Stimulated activated CD4-positive, alpha-beta T cell treated with anti-CD3 and anti-CD28 coated beads, TNF-alpha, amount 100 ng/mL, for 48 hours (primary cell): Measurements from ENCODE around the gene WDR88.
"Not testable (repeated sequence)": the region's sequence is repeated elsewhere in the genome, so short reads cannot be mapped to it uniquely, and the experiment has no call there.

ENCODE experiments used
- DNase-seq, 3 donors: peaks; one replicate each; pipeline ENCODE4 v3.0.0-alpha.2; 2020; ENCODE audit warnings: low read depth in 3 of 3

The WDR88 gene

GRCh38 chr19:33196446-33197193 is 64.7 kb downstream of the WDR88 start:
- no peak for DNase-seq

GRCh38 chr19:33197591-33198000 is 65.7 kb downstream of the WDR88 start:
- DNase-seq = no peak

- no peak for DNase-seq
Observed at GRCh38 chr19:33198169-33198568, 66.3 kb downstream of the WDR88 start.

- DNase-seq = no peak
Observed at GRCh38 chr19:33199441-33200265, 67.7 kb downstream of the WDR88 start.

- DNase-seq = no peak
Observed at GRCh38 chr19:33201473-33201872, 69.6 kb downstream of the WDR88 start.

- no peak for DNase-seq
Observed at GRCh38 chr19:33201886-33202545, 70.1 kb downstream of the WDR88 start.

GRCh38 chr19:33202546-33203507 is 70.9 kb downstream of the WDR88 start:
- no peak for DNase-seq

- no peak for DNase-seq
Observed at GRCh38 chr19:33203529-33203928, 71.6 kb downstream of the WDR88 start.

- DNase-seq = no peak
Observed at GRCh38 chr19:33204136-33204973, 72.4 kb downstream of the WDR88 start.

GRCh38 chr19:33205110-33205509 is 73.2 kb downstream of the WDR88 start:
- DNase-seq = no peak

GRCh38 chr19:33205531-33206260 is 73.8 kb downstream of the WDR88 start:
- no peak for DNase-seq

GRCh38 chr19:33206261-33207039 is 74.5 kb downstream of the WDR88 start:
- DNase-seq = no peak

GRCh38 chr19:33207040-33207620 is 75.2 kb downstream of the WDR88 start:
- no peak for DNase-seq

GRCh38 chr19:33207903-33208302 is 76.0 kb downstream of the WDR88 start:
- no peak for DNase-seq

- DNase-seq = no peak
Observed at GRCh38 chr19:33208371-33208895, 76.5 kb downstream of the WDR88 start.

- no peak for DNase-seq
Observed at GRCh38 chr19:33208904-33209849, 77.3 kb downstream of the WDR88 start.

- DNase-seq = not testable (repeated sequence)
Observed at GRCh38 chr19:33209850-33210230, 77.9 kb downstream of the WDR88 start.
